ENCODE measurements around the gene FN1. TPM values are rescaled to one million over a fixed set of nuclear protein-coding genes. Genes with fewer than 3 reads are reported as not detected.

Gene FN1
- polyA plus RNA-seq, 2 of the 4 experiments (the other 2 are of a cell fraction) = 203 to 500 TPM

GRCh38 chr2:215411941-215412743 lies 23.7 kb downstream of the FN1 start:
- ChIA-PET POLR2A (no interaction called here), CTCF (interaction anchor here (0.9 kb wide), 1 partner anchor 382 kb away, joined by 3 read pairs; no protein-coding TSS in a partner anchor)
- FAIRE-seq (no peak), DNase-seq (ENCODE audit: low read depth in 1 of 2, low spot score in 1 of 2) (no peak), ATAC-seq (no peak)
- no peak for TF ChIP-seq EP300 (IDR thresholded peaks at IDR 0.05)
- no peak for TF ChIP-seq MAFK (IDR thresholded peaks at IDR 0.05; ENCODE audit: partially characterized antibody)
- TF ChIP-seq KDM5A (IDR thresholded peaks at IDR 0.05) = no peak
- TF ChIP-seq ZC3H11A (IDR thresholded peaks at IDR 0.05) = no peak
- TF ChIP-seq CTCF (IDR thresholded peaks at IDR 0.05) = no peak
- Histone ChIP-seq H3K27ac (peak overlapping the region; percentile 78 to 79), H3K4me2 (no peak overlapping the region; the same call in 2 of the 3 replicates), H3K4me1 (peaks cover 74% of the 10 kb centered on the region), H3K9me3 (no peaks in the 10 kb centered on the region), H3K4me3 (no peak overlapping the region)
- WGBS (ENCODE audit: missing lambda C conversion rate) = 95% methylated on average over 9 of the region's 9 CpGs

GRCh38 chr2:215410932-215411285 lies 25.0 kb downstream of the FN1 start:
- TF ChIP-seq JUN (IDR thresholded peaks at IDR 0.05) (peak; percentile 53 to 82; a peak in 4 of 5 replicates), HES2 (IDR thresholded peaks at IDR 0.05) (peak; percentile 56; the same call in 1 of the 2 replicates), SREBF2 (IDR thresholded peaks at IDR 0.05) (no peak), ZC3H11A (IDR thresholded peaks at IDR 0.05) (no peak), SMC3 (IDR thresholded peaks at IDR 0.05) (peak; percentile 27; the same call in 2 of the 3 replicates), EHMT2 (IDR thresholded peaks at IDR 0.05; ENCODE audit: low read depth) (no peak), POLR2AphosphoS2 (conservative IDR thresholded peaks at IDR 0.05; ENCODE audit: low read length) (no peak), EP300 (IDR thresholded peaks at IDR 0.05) (peak; percentile 71 to 82; a peak in 3 of 5 replicates), FOSL2 (IDR thresholded peaks at IDR 0.05) (peak; percentile 97), FOSL2 (CRISPR knock-in tag; IDR thresholded peaks at IDR 0.05) (peak; percentile 97), HOXB13 (CRISPR knock-in tag; IDR thresholded peaks at IDR 0.05; ENCODE audit: low read depth) (no peak), RAD21 (conservative IDR thresholded peaks at IDR 0.05 in 1 of 2, IDR thresholded peaks at IDR 0.05 in 1 of 2) (peak; percentile 20 to 40; a peak in 2 of 5 replicates), HDAC2 (IDR thresholded peaks at IDR 0.05) (no peak), GATA3 (IDR thresholded peaks at IDR 0.05; ENCODE audit: borderline replicate concordance) (peak; percentile 79), CEBPB (IDR thresholded peaks at IDR 0.05) (peak; percentile 85 to 89), PBX3 (IDR thresholded peaks at IDR 0.05) (no peak), ZFP36 (IDR thresholded peaks at IDR 0.05; ENCODE audit: borderline replicate concordance, partially characterized antibody) (no peak), ZSCAN20 (CRISPR knock-in tag; IDR thresholded peaks at IDR 0.05) (no peak), MAX (IDR thresholded peaks at IDR 0.05) (peak; percentile 45; the same call in 1 of the 2 replicates), JUNB (IDR thresholded peaks at IDR 0.05) (peak; percentile 97), RFX5 (IDR thresholded peaks at IDR 0.05) (no peak), BCL3 (IDR thresholded peaks at IDR 0.05) (peak; percentile 93; the same call in 1 of the 3 replicates)
- FAIRE-seq = peak; percentile 43
- DNase-seq (ENCODE audit: low read depth in 1 of 2, low spot score in 1 of 2) = peak; percentile 66 to 71
- WGBS (ENCODE audit: missing lambda C conversion rate) = 0% methylated on average over 1 of the region's 1 CpG
- Histone ChIP-seq H3K4me3 (no peak overlapping the region), H3K4me2 (peak overlapping the region; percentile 61), H3K27ac (peak overlapping the region; percentile 79 to 85), H3K9me3 (no peaks in the 10 kb centered on the region), H3K4me1 (peaks cover 62% of the 10 kb centered on the region)
- CTCF ChIA-PET = interaction anchor here (0.9 kb wide), 1 partner anchor 383 kb away, joined by 3 read pairs; no protein-coding TSS in a partner anchor
- POLR2A ChIA-PET = interaction anchor here (0.6 to 1.0 kb wide), 2 partner anchors 99 to 383 kb away, joined by 4 read pairs; partner anchors contain the start of gene ATIC
- ATAC-seq = peak; percentile 85 to 86

Measured in A549 (cell line).